Nephron (organoid): ENCODE data around the gene STEAP3.
"Not testable (repeated sequence)": the region's sequence is repeated elsewhere in the genome, so short reads cannot be mapped to it uniquely, and the experiment has no call there.

Experiments
- H3K27ac Mint-ChIP-seq, 3 experiments: 2 replicates each; pipeline ENCODE4 v1.8.0; 2020; ENCODE audit warnings: mixed read lengths in 3 of 3, mild to moderate bottlenecking in 2 of 3, moderate library complexity in 1 of 3
- H3K27me3 Mint-ChIP-seq: 2 replicates; pipeline ENCODE4 v1.8.0; 2021; ENCODE audit warnings: low read depth, mild to moderate bottlenecking, moderate library complexity, mixed read lengths
- H3K36me3 Mint-ChIP-seq: 2 replicates; pipeline ENCODE4 v1.8.0; 2020; ENCODE audit warnings: low read depth, mixed read lengths
- H3K4me1 Mint-ChIP-seq: 2 replicates; pipeline ENCODE4 v1.8.0; 2020; ENCODE audit warnings: mixed read lengths
- H3K4me3 Mint-ChIP-seq, 3 experiments: 2 replicates each; pipeline ENCODE4 v1.8.0; 2020; ENCODE audit warnings: mild to moderate bottlenecking in 3 of 3, mixed read lengths in 3 of 3, moderate library complexity in 2 of 3
- H3K9me3 Mint-ChIP-seq: 2 replicates; pipeline ENCODE4 v1.8.0; 2020; ENCODE audit warnings: mixed read lengths
- CTCF ChIP-seq, 3 experiments: fragments of 200-600 bp; sonication (generic); IDR thresholded peaks; one replicate each; pipeline ENCODE4 v1.5.0; 2021; ENCODE audit warnings: antibody characterized with exemption in 3 of 3; ENCODE audit not compliant: unreplicated experiment in 3 of 3

The STEAP3 gene

DNA sequence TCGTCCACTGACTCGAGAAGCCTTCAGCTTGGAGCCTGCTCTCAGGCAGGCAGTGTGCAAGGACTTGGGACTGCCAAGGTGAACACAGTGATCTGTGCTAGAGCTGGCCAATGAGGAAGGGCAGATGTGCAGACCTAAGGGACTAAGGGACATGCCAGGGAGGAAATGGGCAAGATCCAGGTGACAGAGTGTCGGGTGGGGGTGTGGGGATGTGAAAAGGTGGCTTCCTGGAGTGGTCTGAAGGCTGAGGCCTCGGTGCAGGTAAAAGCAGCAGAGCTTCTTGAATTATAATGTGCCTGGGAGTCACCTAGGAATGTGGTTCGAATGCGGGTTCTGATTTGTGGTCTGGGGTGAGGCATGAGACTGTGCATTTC lies 42.0 kb downstream of the STEAP3 start:
- H3K27ac Mint-ChIP-seq, result no peak overlapping the region
- TF ChIP-seq CTCF (IDR thresholded peaks at IDR 0.05; ENCODE audit: unreplicated experiment in 3 of 3), result no peak
- no peak overlapping the region for H3K4me3 Mint-ChIP-seq
- H3K4me1 Mint-ChIP-seq, result peaks cover 5% of the 10 kb centered on the region
- H3K36me3 Mint-ChIP-seq, result no peaks in the 10 kb centered on the region
- peaks cover 14% of the 10 kb centered on the region for H3K27me3 Mint-ChIP-seq
- H3K9me3 Mint-ChIP-seq, result peaks cover 7% of the 10 kb centered on the region

- H3K9me3 Mint-ChIP-seq, result peaks cover 8% of the 10 kb centered on the region
- H3K4me1 Mint-ChIP-seq, result peaks cover 5% of the 10 kb centered on the region
- TF ChIP-seq CTCF (IDR thresholded peaks at IDR 0.05; ENCODE audit: unreplicated experiment in 3 of 3), result no peak
- H3K27me3 Mint-ChIP-seq, result peaks cover 14% of the 10 kb centered on the region
- no peaks in the 10 kb centered on the region for H3K36me3 Mint-ChIP-seq
- H3K4me3 Mint-ChIP-seq, result no peak overlapping the region
- no peak overlapping the region for H3K27ac Mint-ChIP-seq
Measured at GRCh38 chr2:119266091-119266589, 42.5 kb downstream of the STEAP3 start.

GRCh38 chr2:119267604-119268003 lies 44.0 kb downstream of the STEAP3 start:
- Mint-ChIP-seq H3K27me3 (peaks cover 10% of the 10 kb centered on the region), H3K27ac (no peak overlapping the region), H3K4me1 (no peaks in the 10 kb centered on the region), H3K36me3 (no peaks in the 10 kb centered on the region), H3K9me3 (peaks cover 12% of the 10 kb centered on the region), H3K4me3 (no peak overlapping the region)
- no peak for TF ChIP-seq CTCF (IDR thresholded peaks at IDR 0.05; ENCODE audit: unreplicated experiment in 3 of 3)

- Mint-ChIP-seq H3K27me3 (no peaks in the 10 kb centered on the region), H3K9me3 (peaks cover 5% of the 10 kb centered on the region), H3K4me3 (no peak overlapping the region), H3K36me3 (no peaks in the 10 kb centered on the region), H3K4me1 (no peaks in the 10 kb centered on the region), H3K27ac (no peak overlapping the region)
- TF ChIP-seq CTCF (IDR thresholded peaks at IDR 0.05; ENCODE audit: unreplicated experiment in 3 of 3), result no peak
Measured at GRCh38 chr2:119276864-119277263, 53.2 kb downstream of the STEAP3 start.

- H3K27ac Mint-ChIP-seq, H3K4me3 Mint-ChIP-seq, H3K9me3 Mint-ChIP-seq, H3K4me1 Mint-ChIP-seq, H3K36me3 Mint-ChIP-seq, H3K27me3 Mint-ChIP-seq: not testable (repeated sequence)
Measured at GRCh38 chr2:119278385-119278784, 54.8 kb downstream of the STEAP3 start.

- Mint-ChIP-seq H3K4me3 (no peak overlapping the region), H3K9me3 (no peaks in the 10 kb centered on the region), H3K27ac (no peak overlapping the region), H3K36me3 (no peaks in the 10 kb centered on the region), H3K27me3 (no peaks in the 10 kb centered on the region), H3K4me1 (no peaks in the 10 kb centered on the region)
- no peak for TF ChIP-seq CTCF (IDR thresholded peaks at IDR 0.05; ENCODE audit: unreplicated experiment in 3 of 3)
Measured at GRCh38 chr2:119278946-119279345, 55.3 kb downstream of the STEAP3 start.
